ENCODE measurements around the gene SLC6A7. TPM values are rescaled to one million over a fixed set of nuclear protein-coding genes. Genes with fewer than 3 reads are reported as not detected.
A peak's percentile ranks its signal among the peaks of the same experiment; 100 is the strongest.

The SLC6A7 gene
- total RNA-seq, 1 experiment from 2014 or later: 0.04 TPM

DNA sequence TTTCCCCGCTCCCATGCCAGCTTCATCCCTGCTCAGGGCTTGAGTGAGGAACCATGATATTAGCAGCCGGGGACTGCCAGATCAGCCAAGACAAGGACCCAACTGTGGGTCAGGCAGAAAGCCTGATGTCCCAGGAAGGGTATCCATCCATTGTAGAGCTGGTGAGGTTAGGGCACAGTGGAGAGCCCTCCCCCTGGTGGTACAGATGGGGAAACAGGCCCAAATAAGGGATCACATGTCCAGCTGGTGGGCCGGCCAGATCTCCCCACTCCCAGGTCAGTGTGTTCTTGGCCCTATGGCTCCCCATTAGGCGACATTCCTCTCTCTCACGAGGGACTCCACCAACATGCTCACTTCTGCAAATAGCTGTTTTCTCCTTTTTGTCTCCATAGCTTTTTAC lies 14.3 kb upstream of the SLC6A7 start (continued):
- TF ChIP-seq, protein P1, sequence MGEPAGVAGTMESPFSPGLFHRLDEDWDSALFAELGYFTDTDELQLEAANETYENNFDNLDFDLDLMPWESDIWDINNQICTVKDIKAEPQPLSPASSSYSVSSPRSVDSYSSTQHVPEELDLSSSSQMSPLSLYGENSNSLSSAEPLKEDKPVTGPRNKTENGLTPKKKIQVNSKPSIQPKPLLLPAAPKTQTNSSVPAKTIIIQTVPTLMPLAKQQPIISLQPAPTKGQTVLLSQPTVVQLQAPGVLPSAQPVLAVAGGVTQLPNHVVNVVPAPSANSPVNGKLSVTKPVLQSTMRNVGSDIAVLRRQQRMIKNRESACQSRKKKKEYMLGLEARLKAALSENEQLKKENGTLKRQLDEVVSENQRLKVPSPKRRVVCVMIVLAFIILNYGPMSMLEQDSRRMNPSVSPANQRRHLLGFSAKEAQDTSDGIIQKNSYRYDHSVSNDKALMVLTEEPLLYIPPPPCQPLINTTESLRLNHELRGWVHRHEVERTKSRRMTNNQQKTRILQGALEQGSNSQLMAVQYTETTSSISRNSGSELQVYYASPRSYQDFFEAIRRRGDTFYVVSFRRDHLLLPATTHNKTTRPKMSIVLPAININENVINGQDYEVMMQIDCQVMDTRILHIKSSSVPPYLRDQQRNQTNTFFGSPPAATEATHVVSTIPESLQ (CRISPR knock-in tag; IDR thresholded peaks at IDR 0.05): no peak
- TF ChIP-seq, protein P2, sequence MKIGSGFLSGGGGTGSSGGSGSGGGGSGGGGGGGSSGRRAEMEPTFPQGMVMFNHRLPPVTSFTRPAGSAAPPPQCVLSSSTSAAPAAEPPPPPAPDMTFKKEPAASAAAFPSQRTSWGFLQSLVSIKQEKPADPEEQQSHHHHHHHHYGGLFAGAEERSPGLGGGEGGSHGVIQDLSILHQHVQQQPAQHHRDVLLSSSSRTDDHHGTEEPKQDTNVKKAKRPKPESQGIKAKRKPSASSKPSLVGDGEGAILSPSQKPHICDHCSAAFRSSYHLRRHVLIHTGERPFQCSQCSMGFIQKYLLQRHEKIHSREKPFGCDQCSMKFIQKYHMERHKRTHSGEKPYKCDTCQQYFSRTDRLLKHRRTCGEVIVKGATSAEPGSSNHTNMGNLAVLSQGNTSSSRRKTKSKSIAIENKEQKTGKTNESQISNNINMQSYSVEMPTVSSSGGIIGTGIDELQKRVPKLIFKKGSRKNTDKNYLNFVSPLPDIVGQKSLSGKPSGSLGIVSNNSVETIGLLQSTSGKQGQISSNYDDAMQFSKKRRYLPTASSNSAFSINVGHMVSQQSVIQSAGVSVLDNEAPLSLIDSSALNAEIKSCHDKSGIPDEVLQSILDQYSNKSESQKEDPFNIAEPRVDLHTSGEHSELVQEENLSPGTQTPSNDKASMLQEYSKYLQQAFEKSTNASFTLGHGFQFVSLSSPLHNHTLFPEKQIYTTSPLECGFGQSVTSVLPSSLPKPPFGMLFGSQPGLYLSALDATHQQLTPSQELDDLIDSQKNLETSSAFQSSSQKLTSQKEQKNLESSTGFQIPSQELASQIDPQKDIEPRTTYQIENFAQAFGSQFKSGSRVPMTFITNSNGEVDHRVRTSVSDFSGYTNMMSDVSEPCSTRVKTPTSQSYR (CRISPR knock-in tag; IDR thresholded peaks at IDR 0.05): no peak
- TF ChIP-seq ZNF121 (CRISPR knock-in tag; IDR thresholded peaks at IDR 0.05): no peak
- TF ChIP-seq, protein P3, sequence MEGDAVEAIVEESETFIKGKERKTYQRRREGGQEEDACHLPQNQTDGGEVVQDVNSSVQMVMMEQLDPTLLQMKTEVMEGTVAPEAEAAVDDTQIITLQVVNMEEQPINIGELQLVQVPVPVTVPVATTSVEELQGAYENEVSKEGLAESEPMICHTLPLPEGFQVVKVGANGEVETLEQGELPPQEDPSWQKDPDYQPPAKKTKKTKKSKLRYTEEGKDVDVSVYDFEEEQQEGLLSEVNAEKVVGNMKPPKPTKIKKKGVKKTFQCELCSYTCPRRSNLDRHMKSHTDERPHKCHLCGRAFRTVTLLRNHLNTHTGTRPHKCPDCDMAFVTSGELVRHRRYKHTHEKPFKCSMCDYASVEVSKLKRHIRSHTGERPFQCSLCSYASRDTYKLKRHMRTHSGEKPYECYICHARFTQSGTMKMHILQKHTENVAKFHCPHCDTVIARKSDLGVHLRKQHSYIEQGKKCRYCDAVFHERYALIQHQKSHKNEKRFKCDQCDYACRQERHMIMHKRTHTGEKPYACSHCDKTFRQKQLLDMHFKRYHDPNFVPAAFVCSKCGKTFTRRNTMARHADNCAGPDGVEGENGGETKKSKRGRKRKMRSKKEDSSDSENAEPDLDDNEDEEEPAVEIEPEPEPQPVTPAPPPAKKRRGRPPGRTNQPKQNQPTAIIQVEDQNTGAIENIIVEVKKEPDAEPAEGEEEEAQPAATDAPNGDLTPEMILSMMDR (IDR thresholded peaks at IDR 0.05): peak; percentile 64
- no peak for TF ChIP-seq TEAD1 (CRISPR knock-in tag; IDR thresholded peaks at IDR 0.05)
- TF ChIP-seq, protein P4, sequence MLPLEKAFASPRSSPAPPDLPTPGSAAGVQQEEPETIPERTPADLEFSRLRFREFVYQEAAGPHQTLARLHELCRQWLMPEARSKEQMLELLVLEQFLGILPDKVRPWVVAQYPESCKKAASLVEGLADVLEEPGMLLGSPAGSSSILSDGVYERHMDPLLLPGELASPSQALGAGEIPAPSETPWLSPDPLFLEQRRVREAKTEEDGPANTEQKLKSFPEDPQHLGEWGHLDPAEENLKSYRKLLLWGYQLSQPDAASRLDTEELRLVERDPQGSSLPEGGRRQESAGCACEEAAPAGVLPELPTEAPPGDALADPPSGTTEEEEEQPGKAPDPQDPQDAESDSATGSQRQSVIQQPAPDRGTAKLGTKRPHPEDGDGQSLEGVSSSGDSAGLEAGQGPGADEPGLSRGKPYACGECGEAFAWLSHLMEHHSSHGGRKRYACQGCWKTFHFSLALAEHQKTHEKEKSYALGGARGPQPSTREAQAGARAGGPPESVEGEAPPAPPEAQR (CRISPR knock-in tag; IDR thresholded peaks at IDR 0.05): no peak
- no peak for TF ChIP-seq NR1H2 (CRISPR knock-in tag; IDR thresholded peaks at IDR 0.05)
- no peak for TF ChIP-seq ATF1 (CRISPR knock-in tag; IDR thresholded peaks at IDR 0.05)
- TF ChIP-seq, protein P5, sequence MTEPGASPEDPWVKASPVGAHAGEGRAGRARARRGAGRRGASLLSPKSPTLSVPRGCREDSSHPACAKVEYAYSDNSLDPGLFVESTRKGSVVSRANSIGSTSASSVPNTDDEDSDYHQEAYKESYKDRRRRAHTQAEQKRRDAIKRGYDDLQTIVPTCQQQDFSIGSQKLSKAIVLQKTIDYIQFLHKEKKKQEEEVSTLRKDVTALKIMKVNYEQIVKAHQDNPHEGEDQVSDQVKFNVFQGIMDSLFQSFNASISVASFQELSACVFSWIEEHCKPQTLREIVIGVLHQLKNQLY (CRISPR knock-in tag; IDR thresholded peaks at IDR 0.05): no peak
- no peak for TF ChIP-seq ZNF423 (CRISPR knock-in tag; IDR thresholded peaks at IDR 0.05)
- no peak for TF ChIP-seq ETV6 (CRISPR knock-in tag; IDR thresholded peaks at IDR 0.05)
- TF ChIP-seq SOX15 (CRISPR knock-in tag; IDR thresholded peaks at IDR 0.05): no peak
- TF ChIP-seq USF2 (CRISPR knock-in tag; IDR thresholded peaks at IDR 0.05): peak; percentile 82
- TF ChIP-seq ESRRA (CRISPR knock-in tag; IDR thresholded peaks at IDR 0.05; ENCODE audit: borderline replicate concordance): no peak
- TF ChIP-seq, protein P6, sequence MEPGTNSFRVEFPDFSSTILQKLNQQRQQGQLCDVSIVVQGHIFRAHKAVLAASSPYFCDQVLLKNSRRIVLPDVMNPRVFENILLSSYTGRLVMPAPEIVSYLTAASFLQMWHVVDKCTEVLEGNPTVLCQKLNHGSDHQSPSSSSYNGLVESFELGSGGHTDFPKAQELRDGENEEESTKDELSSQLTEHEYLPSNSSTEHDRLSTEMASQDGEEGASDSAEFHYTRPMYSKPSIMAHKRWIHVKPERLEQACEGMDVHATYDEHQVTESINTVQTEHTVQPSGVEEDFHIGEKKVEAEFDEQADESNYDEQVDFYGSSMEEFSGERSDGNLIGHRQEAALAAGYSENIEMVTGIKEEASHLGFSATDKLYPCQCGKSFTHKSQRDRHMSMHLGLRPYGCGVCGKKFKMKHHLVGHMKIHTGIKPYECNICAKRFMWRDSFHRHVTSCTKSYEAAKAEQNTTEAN (CRISPR knock-in tag; IDR thresholded peaks at IDR 0.05): 0 out of 2 replicates have a peak, but pooled peaks have one; percentile 28
- TF ChIP-seq, protein P7, sequence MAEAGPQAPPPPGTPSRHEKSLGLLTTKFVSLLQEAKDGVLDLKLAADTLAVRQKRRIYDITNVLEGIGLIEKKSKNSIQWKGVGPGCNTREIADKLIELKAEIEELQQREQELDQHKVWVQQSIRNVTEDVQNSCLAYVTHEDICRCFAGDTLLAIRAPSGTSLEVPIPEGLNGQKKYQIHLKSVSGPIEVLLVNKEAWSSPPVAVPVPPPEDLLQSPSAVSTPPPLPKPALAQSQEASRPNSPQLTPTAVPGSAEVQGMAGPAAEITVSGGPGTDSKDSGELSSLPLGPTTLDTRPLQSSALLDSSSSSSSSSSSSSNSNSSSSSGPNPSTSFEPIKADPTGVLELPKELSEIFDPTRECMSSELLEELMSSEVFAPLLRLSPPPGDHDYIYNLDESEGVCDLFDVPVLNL (CRISPR knock-in tag; IDR thresholded peaks at IDR 0.05; ENCODE audit: borderline replicate concordance, low read depth): no peak

Measured in WTC11 (cell line).